Liver (tissue), 9 donors: ENCODE data around the gene KDM7A. TPM values are rescaled to one million over a fixed set of nuclear protein-coding genes. Genes with fewer than 3 reads are reported as not detected.

Experiments
- DNase-seq: peaks from one replicate; pipeline ENCODE4 v3.0.0-alpha.2; 2017; ENCODE audit warnings: low spot score
- H3K27ac ChIP-seq, 2 donors: one replicate each; pipeline ENCODE4 v1.7.0; 2013; ENCODE audit warnings: inconsistent platforms in 2 of 2, low read length in 2 of 2, control low read depth in 1 of 2, low read depth in 1 of 2, mild to moderate bottlenecking in 1 of 2
- H3K27me3 ChIP-seq, 4 donors: one replicate each; pipeline versions ENCODE4 v1.6.1 to v1.7.0; 2013; ENCODE audit warnings: low read length in 3 of 4, inconsistent platforms in 1 of 4, mild to moderate bottlenecking in 1 of 4, moderate library complexity in 1 of 4; ENCODE audit not compliant: control insufficient read depth in 4 of 4, insufficient read depth in 4 of 4
- H3K36me3 ChIP-seq, 4 donors: one replicate each; pipeline versions ENCODE4 v1.6.1 to v1.7.0; 2013; ENCODE audit warnings: low read length in 3 of 4, mild to moderate bottlenecking in 3 of 4, low read depth in 1 of 4, moderate library complexity in 1 of 4; ENCODE audit not compliant: control insufficient read depth in 4 of 4, insufficient read depth in 3 of 4
- H3K4me1 ChIP-seq, 4 donors: one replicate each; pipeline versions ENCODE4 v1.6.1 to v1.7.0; 2013; ENCODE audit warnings: low read length in 3 of 4, mild to moderate bottlenecking in 3 of 4, moderate library complexity in 1 of 4; ENCODE audit not compliant: control insufficient read depth in 4 of 4, insufficient read depth in 4 of 4
- H3K4me3 ChIP-seq, 3 donors: one replicate each; pipeline versions ENCODE4 v1.6.1 to v1.7.0; 2013; ENCODE audit warnings: low read length in 3 of 3, control low read depth in 1 of 3, low read depth in 1 of 3, mild to moderate bottlenecking in 1 of 3
- H3K9ac ChIP-seq, 2 donors: one replicate each; pipeline ENCODE4 v1.7.0; 2013; ENCODE audit warnings: low read length in 2 of 2, mild to moderate bottlenecking in 2 of 2, moderate library complexity in 2 of 2, control low read depth in 1 of 2, low read depth in 1 of 2
- H3K9me3 ChIP-seq, 4 donors: one replicate each; pipeline versions ENCODE4 v1.6.1 to v1.7.0; 2013; ENCODE audit warnings: low read length in 3 of 4; ENCODE audit not compliant: control insufficient read depth in 4 of 4
- ATF3 ChIP-seq: IDR thresholded peaks from 2 replicates; pipeline ENCODE4 v1.6.1; 2016; ENCODE audit warnings: antibody characterized with exemption
- CTCF ChIP-seq: fragments of 150-350 bp; IDR thresholded peaks from 2 replicates; pipeline ENCODE4 v1.5.1; 2017; ENCODE audit warnings: improper control_type of control experiment, low read depth, low read length; ENCODE audit not compliant: missing input control
- EGR1 ChIP-seq, 2 donors: IDR thresholded peaks; 2 replicates each; pipeline ENCODE4 v1.6.1; 2016 to 2018; ENCODE audit warnings: antibody characterized with exemption in 2 of 2, low read depth in 2 of 2
- FOXA1 ChIP-seq: IDR thresholded peaks from 2 replicates; pipeline ENCODE4 v1.6.1; 2016; ENCODE audit warnings: antibody characterized with exemption
- FOXA2 ChIP-seq: IDR thresholded peaks from 2 replicates; pipeline ENCODE4 v1.6.1; 2016; ENCODE audit warnings: antibody characterized with exemption
- GABPA ChIP-seq, 2 donors: IDR thresholded peaks in 1 of 2; conservative IDR thresholded peaks in 1 of 2; 2 replicates each; pipeline ENCODE4 v1.6.1; 2016; ENCODE audit warnings: antibody characterized with exemption in 2 of 2, mild to moderate bottlenecking in 1 of 2, moderate library complexity in 1 of 2
- HNF4A ChIP-seq, 2 donors: conservative IDR thresholded peaks; 2 replicates each; pipeline ENCODE4 v1.6.1; 2016; ENCODE audit warnings: antibody characterized with exemption in 2 of 2, mild to moderate bottlenecking in 2 of 2
- HNF4G ChIP-seq: IDR thresholded peaks from 2 replicates; pipeline ENCODE4 v1.6.1; 2016; ENCODE audit warnings: antibody characterized with exemption
- JUND ChIP-seq, 2 donors: IDR thresholded peaks; 2 replicates each; pipeline ENCODE4 v1.6.1; 2016; ENCODE audit warnings: antibody characterized with exemption in 2 of 2
- MAX ChIP-seq: IDR thresholded peaks from 2 replicates; pipeline ENCODE4 v1.6.1; 2016; ENCODE audit warnings: antibody characterized with exemption
- RAD21 ChIP-seq, 2 donors: IDR thresholded peaks; 2 replicates each; pipeline ENCODE4 v1.6.1; 2016; ENCODE audit warnings: antibody characterized with exemption in 2 of 2, mild to moderate bottlenecking in 2 of 2
- RXRA ChIP-seq, 2 donors: IDR thresholded peaks; 2 replicates each; pipeline ENCODE4 v1.6.1; 2017 to 2018; ENCODE audit warnings: antibody characterized with exemption in 2 of 2, mild to moderate bottlenecking in 1 of 2
- SP1 ChIP-seq: IDR thresholded peaks from 2 replicates; pipeline ENCODE4 v1.6.1; 2018; ENCODE audit warnings: antibody characterized with exemption, mild to moderate bottlenecking
- TAF1 ChIP-seq: conservative IDR thresholded peaks from 2 replicates; pipeline ENCODE4 v1.6.1; 2016; ENCODE audit warnings: antibody characterized with exemption, mild to moderate bottlenecking
- YY1 ChIP-seq: IDR thresholded peaks from 2 replicates; pipeline ENCODE4 v1.6.1; 2016; ENCODE audit warnings: antibody characterized with exemption, mild to moderate bottlenecking
- ZBTB33 ChIP-seq: IDR thresholded peaks from 2 replicates; pipeline ENCODE4 v1.6.1; 2016; ENCODE audit warnings: antibody characterized with exemption
- WGBS: extraction: QIAGEN DNeasy Blood & Tissue Kit; methylation state at CpG from one replicate; pipeline ENCODE4 v1.1.7; 2013; 5-methylcytosine and 5-hydroxymethylcytosine counted together
- polyA plus RNA-seq, 2 donors: library from polyadenylated mRNA; stranded (reverse) in 1 of 2; unstranded in 1 of 2; fragments of 200-250 nt in 1 of 2; fragments of >200 nt in 1 of 2; fragmentation: Nextera tagmentation in 1 of 2; extraction: Ambion mirVana in 1 of 2; gene quantifications; one replicate each; pipeline versions ENCODE4 v1.2.1 to v1.2.3, GENCODE V29; 2013 to 2015
- total RNA-seq, 2 donors: library from RNA; depleted of rRNA; stranded (reverse); fragments of >200 nt; gene quantifications; one replicate each; pipeline ENCODE4 v1.2.3, GENCODE V29; 2014
- donor health status: healthy.
- donor health status: healthy.
- donor health status: healthy.
- donor health status: healthy.
- donor health status: healthy.

The KDM7A gene
- total and polyA plus RNA-seq, 4 donors, result 1.9 to 27.5 (median 9.9) TPM

GRCh38 chr7:140047197-140047596 lies 129.6 kb downstream of the KDM7A start:
- Histone ChIP-seq H3K27ac (no peak overlapping the region), H3K4me1 (peaks cover 0 to 33% (median 25%) of the 10 kb centered on the region in 4 donors), H3K27me3 (no peaks in the 10 kb centered on the region), H3K4me3 (no peak overlapping the region), H3K9ac (no peak overlapping the region), H3K9me3 (no peaks in the 10 kb centered on the region), H3K36me3 (peaks cover 0 to 3% (median 0%) of the 10 kb centered on the region in 4 donors)
- TF ChIP-seq CTCF, result no peak
- no peak for TF ChIP-seq EGR1 (IDR thresholded peaks at IDR 0.05; ENCODE audit: low read depth in 2 of 2)
- TF ChIP-seq JUND (IDR thresholded peaks at IDR 0.05), result no peak
- TF ChIP-seq SP1, result no peak
- TF ChIP-seq ZBTB33, result no peak
- TF ChIP-seq HNF4A (conservative IDR thresholded peaks at IDR 0.05), result no peak
- no peak for TF ChIP-seq ATF3
- TF ChIP-seq GABPA (IDR thresholded peaks at IDR 0.05 in 1 of 2, conservative IDR thresholded peaks at IDR 0.05 in 1 of 2), result no peak
- no peak for TF ChIP-seq RXRA (IDR thresholded peaks at IDR 0.05)
- TF ChIP-seq FOXA1, result no peak
- no peak for TF ChIP-seq HNF4G
- no peak for DNase-seq
- WGBS, result 98% methylated on average over 3 of the region's 3 CpGs

- Histone ChIP-seq H3K27ac (no peak overlapping the region), H3K4me1 (peaks cover 0 to 33% (median 25%) of the 10 kb centered on the region in 4 donors), H3K9ac (no peak overlapping the region), H3K36me3 (peaks cover 2 to 8% (median 4%) of the 10 kb centered on the region in 4 donors), H3K4me3 (no peak overlapping the region), H3K27me3 (no peaks in the 10 kb centered on the region), H3K9me3 (no peaks in the 10 kb centered on the region)
- no peak for TF ChIP-seq CTCF
- TF ChIP-seq SP1, result peak; percentile 4
- WGBS, result 54% methylated on average over 6 of the region's 6 CpGs
- no peak for DNase-seq
Measured at GRCh38 chr7:140045697-140046096, 131.1 kb downstream of the KDM7A start.

GRCh38 chr7:140044251-140044650 lies 132.5 kb downstream of the KDM7A start:
- H3K27ac ChIP-seq, result no peak overlapping the region
- H3K36me3 ChIP-seq, result peaks cover 5 to 13% (median 11%) of the 10 kb centered on the region in 4 donors
- no peak overlapping the region for H3K4me3 ChIP-seq
- WGBS, result 96% methylated on average over 6 of the region's 6 CpGs
- H3K9me3 ChIP-seq, result no peaks in the 10 kb centered on the region
- no peaks in the 10 kb centered on the region for H3K27me3 ChIP-seq
- H3K9ac ChIP-seq, result no peak overlapping the region
- TF ChIP-seq ZBTB33, result no peak
- TF ChIP-seq TAF1, result no peak
- no peak for TF ChIP-seq HNF4A (conservative IDR thresholded peaks at IDR 0.05)
- TF ChIP-seq JUND (IDR thresholded peaks at IDR 0.05), result no peak
- TF ChIP-seq ATF3, result no peak
- no peak for TF ChIP-seq FOXA2
- no peak for TF ChIP-seq FOXA1
- no peak for TF ChIP-seq RAD21 (IDR thresholded peaks at IDR 0.05)
- no peak for TF ChIP-seq EGR1 (IDR thresholded peaks at IDR 0.05; ENCODE audit: low read depth in 2 of 2)
- no peak for TF ChIP-seq MAX
- no peak for TF ChIP-seq YY1
- no peak for TF ChIP-seq SP1
- peaks cover 0 to 24% (median 17%) of the 10 kb centered on the region in 4 donors for H3K4me1 ChIP-seq
- DNase-seq, result no peak
